ENCODE measurements around the gene CEP57L1.
A peak's percentile ranks its signal among the peaks of the same experiment; 100 is the strongest.
"Not testable (repeated sequence)": the region's sequence is repeated elsewhere in the genome, so short reads cannot be mapped to it uniquely, and the experiment has no call there.

Gene CEP57L1

GRCh38 chr6:109186012-109186411 lies 90.7 kb downstream of the CEP57L1 start:
- Histone ChIP-seq H2AFZ (ENCODE audit: low read depth) (no peak overlapping the region), H3K4me3 (IDR thresholded peaks at IDR 0.05; ENCODE audit: insufficient read depth, low read depth, low read length) (no peak overlapping the region), H3K36me3 (ENCODE audit: insufficient read depth) (no peaks in the 10 kb centered on the region), H3K9ac (no peak overlapping the region), H3K79me2 (ENCODE audit: insufficient read depth, low read depth) (no peaks in the 10 kb centered on the region), H4K20me1 (ENCODE audit: insufficient read depth) (no peaks in the 10 kb centered on the region), H3K27me3 (ENCODE audit: insufficient read depth, low read depth) (no peaks in the 10 kb centered on the region), H3K4me2 (no peak overlapping the region), H3K27ac (no peak overlapping the region), H3K4me1 (ENCODE audit: low read depth, poor library complexity, severe bottlenecking) (no peaks in the 10 kb centered on the region)
- TF ChIP-seq CTCF (conservative IDR thresholded peaks at IDR 0.05; ENCODE audit: low read depth, low read length), result no peak

GRCh38 chr6:109187399-109188114 lies 92.2 kb downstream of the CEP57L1 start:
- Histone ChIP-seq H3K4me2 (no peak overlapping the region), H4K20me1 (ENCODE audit: insufficient read depth) (no peaks in the 10 kb centered on the region), H3K27me3 (ENCODE audit: insufficient read depth, low read depth) (no peaks in the 10 kb centered on the region), H3K9ac (no peak overlapping the region), H3K4me1 (ENCODE audit: low read depth, poor library complexity, severe bottlenecking) (no peaks in the 10 kb centered on the region), H3K36me3 (ENCODE audit: insufficient read depth) (no peaks in the 10 kb centered on the region), H3K79me2 (ENCODE audit: insufficient read depth, low read depth) (no peaks in the 10 kb centered on the region), H3K4me3 (IDR thresholded peaks at IDR 0.05; ENCODE audit: insufficient read depth, low read depth, low read length) (no peak overlapping the region), H2AFZ (ENCODE audit: low read depth) (no peak overlapping the region), H3K27ac (no peak overlapping the region)
- peak; percentile 65 for TF ChIP-seq CTCF (conservative IDR thresholded peaks at IDR 0.05; ENCODE audit: low read depth, low read length)

- Histone ChIP-seq H3K9ac (no peak overlapping the region), H2AFZ (ENCODE audit: low read depth) (no peak overlapping the region), H4K20me1 (ENCODE audit: insufficient read depth) (no peaks in the 10 kb centered on the region), H3K36me3 (ENCODE audit: insufficient read depth) (no peaks in the 10 kb centered on the region), H3K79me2 (ENCODE audit: insufficient read depth, low read depth) (no peaks in the 10 kb centered on the region), H3K4me1 (ENCODE audit: low read depth, poor library complexity, severe bottlenecking) (no peaks in the 10 kb centered on the region), H3K4me2 (no peak overlapping the region), H3K4me3 (IDR thresholded peaks at IDR 0.05; ENCODE audit: insufficient read depth, low read depth, low read length) (no peak overlapping the region), H3K27ac (no peak overlapping the region), H3K27me3 (ENCODE audit: insufficient read depth, low read depth) (no peaks in the 10 kb centered on the region)
- no peak; the same call in 1 of the 2 replicates for TF ChIP-seq CTCF (conservative IDR thresholded peaks at IDR 0.05; ENCODE audit: low read depth, low read length)
Observed at GRCh38 chr6:109188115-109188411, 92.8 kb downstream of the CEP57L1 start.

GRCh38 chr6:109191368-109191767 lies 96.1 kb downstream of the CEP57L1 start:
- not testable (repeated sequence) for H3K4me1 ChIP-seq (ENCODE audit: low read depth, poor library complexity, severe bottlenecking); H3K4me2 ChIP-seq; H4K20me1 ChIP-seq (ENCODE audit: insufficient read depth); H3K36me3 ChIP-seq (ENCODE audit: insufficient read depth); H2AFZ ChIP-seq (ENCODE audit: low read depth); H3K4me3 ChIP-seq (IDR thresholded peaks at IDR 0.05; ENCODE audit: insufficient read depth, low read depth, low read length); H3K27me3 ChIP-seq (ENCODE audit: insufficient read depth, low read depth); H3K27ac ChIP-seq; H3K9ac ChIP-seq; H3K79me2 ChIP-seq (ENCODE audit: insufficient read depth, low read depth)

- Histone ChIP-seq H3K4me1 (ENCODE audit: low read depth, poor library complexity, severe bottlenecking) (no peaks in the 10 kb centered on the region), H3K36me3 (ENCODE audit: insufficient read depth) (no peaks in the 10 kb centered on the region), H3K27me3 (ENCODE audit: insufficient read depth, low read depth) (no peaks in the 10 kb centered on the region), H3K4me2 (no peak overlapping the region), H3K79me2 (ENCODE audit: insufficient read depth, low read depth) (no peaks in the 10 kb centered on the region), H3K9ac (no peak overlapping the region), H4K20me1 (ENCODE audit: insufficient read depth) (no peaks in the 10 kb centered on the region), H3K27ac (no peak overlapping the region), H3K4me3 (IDR thresholded peaks at IDR 0.05; ENCODE audit: insufficient read depth, low read depth, low read length) (no peak overlapping the region), H2AFZ (ENCODE audit: low read depth) (no peak overlapping the region)
- TF ChIP-seq CTCF (conservative IDR thresholded peaks at IDR 0.05; ENCODE audit: low read depth, low read length), result no peak
Observed at GRCh38 chr6:109192865-109193264, 97.6 kb downstream of the CEP57L1 start.

All from KMS-11 (cell line).